H4 (cell line): ENCODE data around the gene SOHLH1. TPM values are rescaled to one million over a fixed set of nuclear protein-coding genes. Genes with fewer than 3 reads are reported as not detected.
A peak's percentile ranks its signal among the peaks of the same experiment; 100 is the strongest.

Experiments used
- DNase-seq: peaks from one replicate; pipeline ENCODE4 v3.0.0-alpha.2; 2015; ENCODE audit warnings: low spot score
- total RNA-seq: library from RNA; depleted of rRNA; stranded (reverse); fragments of >200 nt; shearing (Covaris generic); gene quantifications from 2 replicates; pipeline ENCODE4 v1.2.3, GENCODE V29; 2014

The SOHLH1 gene
- total RNA-seq, 1 experiment from 2014 or later, result not detected

- no peak for DNase-seq
Observed at GRCh38 chr9:135729480-135729879, 30.2 kb upstream of the SOHLH1 start.

DNA sequence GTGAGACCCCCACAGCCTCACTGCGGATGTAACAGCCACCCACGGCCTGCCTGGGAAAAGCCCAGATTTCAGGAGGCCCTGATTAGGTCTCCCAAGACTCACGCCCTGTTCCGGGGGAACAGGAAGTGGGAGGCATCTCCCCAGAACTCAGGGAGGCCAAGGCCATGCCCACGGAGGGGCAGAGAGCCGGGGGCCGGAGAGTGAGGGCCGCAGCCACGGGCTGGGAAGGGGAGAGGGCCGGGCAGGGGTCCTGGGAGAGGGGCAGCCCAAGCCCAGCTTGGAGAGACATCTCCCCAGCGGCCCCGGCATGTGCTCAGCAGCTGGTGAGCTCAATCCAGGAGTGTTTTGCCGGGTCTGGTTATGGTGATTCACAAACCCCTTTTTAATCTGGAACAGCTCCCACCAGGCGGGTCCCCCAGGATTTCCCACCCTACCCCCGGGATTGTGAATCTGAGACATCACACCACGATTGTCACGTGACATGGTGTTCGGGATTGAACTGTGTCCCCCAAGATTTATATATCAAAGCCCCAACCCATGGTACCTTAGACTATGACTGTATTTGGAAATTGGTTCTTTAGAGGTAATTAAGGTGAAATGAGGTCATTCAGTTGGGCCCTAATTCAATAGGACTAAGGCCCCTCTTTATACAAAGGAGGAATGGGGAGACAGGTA lies 29.3 kb upstream of the SOHLH1 start:
- no peak for DNase-seq

DNA sequence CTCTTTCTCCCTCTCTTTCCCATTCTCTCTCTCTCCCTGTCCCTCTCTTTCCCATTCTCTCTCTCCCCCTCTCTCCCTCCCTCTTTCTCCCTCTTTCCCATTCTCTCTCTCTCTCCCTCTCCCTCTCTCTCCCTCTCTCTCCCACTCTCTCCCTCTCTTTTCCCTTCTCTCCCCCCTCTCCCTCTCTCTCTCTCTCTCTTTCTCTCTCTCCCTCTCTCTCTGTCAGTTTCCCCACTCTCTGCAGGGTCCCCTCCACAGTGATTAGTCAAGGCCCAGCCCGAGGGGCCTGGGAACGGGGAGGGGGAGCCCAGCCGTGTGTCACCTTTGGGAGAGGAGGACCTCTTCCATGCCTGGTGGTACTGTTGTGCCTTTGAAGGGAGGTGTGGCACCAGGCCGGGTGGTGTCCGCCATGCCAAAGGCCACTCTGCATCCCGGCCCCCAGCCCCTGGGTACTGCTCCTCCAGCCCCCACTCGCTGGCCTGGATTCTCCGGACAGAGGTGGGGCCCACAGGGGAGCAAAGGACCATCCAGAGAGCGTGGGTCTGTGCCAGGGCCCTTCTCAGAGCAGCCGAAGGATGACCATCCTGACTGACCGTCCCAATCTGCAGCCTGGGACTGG lies 28.1 kb upstream of the SOHLH1 start:
- DNase-seq, result no peak

- no peak for DNase-seq
Observed at GRCh38 chr9:135726138-135726853, 27.0 kb upstream of the SOHLH1 start.

DNA sequence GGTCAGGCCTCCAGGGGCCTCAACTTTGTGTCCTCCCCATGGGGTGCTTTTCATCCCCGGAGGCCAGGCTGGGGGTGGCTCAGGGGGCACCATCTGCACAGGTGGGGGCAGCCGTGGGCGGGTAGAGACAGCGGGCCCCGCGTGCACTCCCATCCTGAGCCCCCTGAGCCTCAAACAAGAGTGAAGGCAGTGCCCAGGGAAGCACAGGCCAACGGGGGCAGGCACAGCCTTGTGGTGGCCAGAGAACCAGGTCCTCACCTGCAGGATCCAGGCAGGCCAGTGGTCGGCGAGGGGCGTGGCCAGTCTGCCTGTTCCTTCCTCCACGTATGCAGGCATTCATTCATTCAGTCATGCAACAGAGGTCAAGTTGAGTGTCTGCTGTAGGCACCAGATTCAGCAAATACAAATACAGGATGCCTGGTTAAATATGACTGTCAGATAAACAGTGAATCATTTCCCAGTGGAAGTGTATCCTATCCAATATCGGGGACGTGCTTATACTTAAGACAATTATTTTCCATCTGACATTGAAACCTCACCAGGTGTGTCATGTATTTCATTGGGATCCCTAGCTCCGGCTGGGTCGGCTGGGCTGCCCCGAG lies 25.0 kb upstream of the SOHLH1 start:
- no peak for DNase-seq

GRCh38 chr9:135722365-135722764 lies 23.1 kb upstream of the SOHLH1 start:
- DNase-seq, result no peak

- DNase-seq, result no peak
Observed at GRCh38 chr9:135719472-135719871, 20.2 kb upstream of the SOHLH1 start.

GRCh38 chr9:135718616-135719015 lies 19.3 kb upstream of the SOHLH1 start:
- DNase-seq, result peak; percentile 62

- no peak for DNase-seq
Observed at GRCh38 chr9:135717410-135717809, 18.1 kb upstream of the SOHLH1 start.

GRCh38 chr9:135716045-135716444 lies 16.8 kb upstream of the SOHLH1 start:
- DNase-seq, result no peak

DNA sequence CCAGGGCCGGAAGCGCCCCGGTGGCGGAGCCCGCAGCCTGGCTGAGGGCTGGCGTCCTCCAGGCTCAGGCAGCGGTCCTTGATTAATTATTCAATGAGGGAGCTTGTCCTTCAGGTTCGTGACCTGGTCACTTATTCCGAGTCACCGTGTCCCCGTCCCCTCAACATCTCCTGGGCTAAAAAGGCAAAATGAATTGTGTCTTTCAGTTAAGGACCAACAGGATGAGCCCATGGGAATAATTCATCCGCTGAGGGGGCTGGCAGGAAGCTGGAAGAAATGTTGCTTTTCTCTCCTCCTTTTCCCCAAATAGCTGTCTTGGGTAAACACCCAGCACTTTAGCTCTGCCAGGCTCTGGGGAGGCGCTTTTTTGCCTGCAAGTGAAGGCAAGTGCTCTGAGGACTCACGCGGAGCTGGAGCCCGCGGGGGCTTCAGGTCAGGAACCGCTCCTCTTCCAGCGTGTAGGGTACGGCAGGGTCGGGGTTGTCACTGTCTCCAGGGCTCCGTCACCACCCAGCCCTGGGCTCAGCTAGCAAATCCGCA lies 15.8 kb upstream of the SOHLH1 start:
- DNase-seq, result no peak

DNA sequence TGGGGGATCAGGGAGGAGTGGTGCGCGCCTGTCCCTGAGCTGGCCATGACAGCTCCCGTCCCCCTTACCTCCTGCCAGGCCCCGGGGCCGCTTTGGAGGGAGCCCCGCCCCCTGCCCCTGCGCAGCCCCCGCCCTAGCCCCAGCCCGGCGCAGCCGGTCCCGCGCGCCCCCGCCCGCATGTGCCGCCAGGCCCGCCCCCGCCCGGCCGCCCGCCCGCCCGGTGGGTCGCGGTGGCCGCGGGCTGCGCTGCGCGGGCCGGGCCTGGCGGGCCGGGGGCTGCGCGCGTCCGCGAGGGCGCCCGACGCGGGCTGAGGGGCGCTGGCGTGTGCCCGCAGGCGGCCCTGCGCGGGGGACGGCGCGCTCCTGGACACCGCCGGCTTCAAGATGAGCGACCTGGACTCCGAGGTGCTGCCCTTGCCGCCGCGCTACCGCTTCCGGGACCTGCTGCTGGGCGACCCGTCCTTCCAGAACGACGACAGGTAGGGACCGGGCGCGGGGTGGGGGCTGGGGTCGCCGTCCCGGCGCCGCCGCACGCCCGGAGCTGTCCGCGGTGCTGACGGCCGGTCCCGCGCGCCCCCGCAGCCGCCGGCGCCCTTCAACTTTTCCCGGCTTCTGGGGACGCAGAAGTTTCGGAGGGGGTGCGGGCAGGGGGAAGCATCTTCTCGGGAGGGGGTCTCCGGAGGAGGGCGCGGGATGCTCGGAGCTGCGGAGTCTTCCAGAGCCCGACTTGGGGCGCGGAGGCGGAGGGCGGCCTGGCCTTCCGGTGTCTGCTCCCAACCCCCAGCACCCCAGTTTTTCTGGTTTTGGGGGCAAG lies 15.2 kb upstream of the SOHLH1 start:
- no peak for DNase-seq

GRCh38 chr9:135712613-135713295 lies 13.5 kb upstream of the SOHLH1 start:
- no peak for DNase-seq

DNA sequence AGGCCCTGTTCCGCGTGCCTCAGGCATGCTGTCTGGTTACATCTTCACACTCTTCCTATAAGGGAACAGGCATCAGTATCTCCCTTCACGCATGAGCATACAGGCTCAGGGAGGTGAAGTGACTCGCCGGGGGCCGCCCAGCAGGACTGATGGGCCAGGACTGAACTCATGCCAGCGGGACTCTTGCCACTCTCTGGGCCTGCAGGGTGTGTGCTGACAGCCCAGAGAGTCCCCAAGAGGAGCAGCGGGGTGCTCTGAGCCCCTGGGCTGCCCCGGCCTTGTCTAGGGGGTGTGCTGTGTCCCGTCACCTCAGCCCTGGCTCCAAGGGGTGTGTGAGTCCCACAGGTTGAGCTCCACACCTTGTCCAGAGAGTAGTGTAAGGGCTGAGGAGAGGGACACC lies 12.6 kb upstream of the SOHLH1 start:
- DNase-seq, result no peak

DNA sequence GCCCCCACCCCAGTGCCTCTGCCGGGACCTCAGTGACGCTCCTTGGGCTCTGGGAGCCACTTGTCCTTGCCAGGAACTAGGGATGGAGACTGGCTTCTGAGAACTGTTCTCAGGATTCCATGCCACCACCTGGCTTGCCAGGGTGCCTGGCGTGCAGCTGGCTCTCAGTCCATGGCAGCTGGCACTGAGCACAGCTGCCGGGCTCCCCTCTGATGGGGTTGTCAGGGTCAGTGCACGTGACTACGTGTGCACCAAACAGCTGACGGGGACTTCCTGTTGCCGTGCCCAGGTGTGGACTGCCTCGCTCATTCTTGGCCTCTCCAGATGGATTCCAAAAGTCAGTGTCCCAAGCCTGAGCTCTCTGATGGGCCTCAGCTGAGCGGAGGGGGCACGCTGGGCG lies 12.1 kb upstream of the SOHLH1 start:
- DNase-seq, result no peak

DNA sequence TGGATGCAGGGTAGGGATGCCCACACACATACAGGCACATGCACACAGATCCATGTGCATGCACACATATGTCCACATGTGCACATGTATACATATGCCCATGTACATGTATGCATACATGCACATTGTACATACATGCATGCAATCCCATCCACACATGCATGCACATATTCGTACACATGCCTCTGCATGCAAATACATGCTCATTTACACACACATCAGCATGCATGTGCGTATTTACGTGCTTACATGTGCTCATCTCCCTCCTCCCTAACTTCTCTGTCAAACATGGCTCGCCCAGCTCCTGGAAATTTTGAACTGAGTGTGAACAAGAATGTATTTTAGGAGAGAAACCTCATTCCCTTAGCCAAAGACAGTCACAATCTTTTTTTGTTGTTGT lies 8.9 kb upstream of the SOHLH1 start:
- no peak for DNase-seq

- DNase-seq, result no peak
Observed at GRCh38 chr9:135707252-135708138, 8.2 kb upstream of the SOHLH1 start.

DNA sequence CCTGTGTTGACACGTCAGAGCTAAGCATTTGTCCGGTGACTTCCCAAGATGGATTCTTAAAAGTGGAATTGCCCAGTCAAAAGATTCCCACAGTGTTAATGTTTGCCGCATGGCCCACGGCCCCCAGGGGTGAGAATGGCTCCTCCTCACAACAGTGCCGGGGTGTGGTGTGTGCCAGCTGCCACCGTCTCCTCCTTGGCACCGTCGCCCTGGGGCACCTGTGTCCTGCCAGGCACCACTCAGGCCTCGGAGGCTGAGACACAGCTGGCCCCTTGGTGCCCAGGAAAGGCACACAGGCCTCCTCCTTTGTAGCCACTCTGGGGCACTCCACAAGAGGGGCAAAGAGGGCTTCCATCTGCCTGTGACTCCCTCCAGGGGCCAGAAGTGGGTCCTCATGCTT lies 7.0 kb upstream of the SOHLH1 start:
- no peak for DNase-seq

- no peak for DNase-seq
Observed at GRCh38 chr9:135705376-135705775, 6.1 kb upstream of the SOHLH1 start.

GRCh38 chr9:135704483-135704882 lies 5.2 kb upstream of the SOHLH1 start:
- DNase-seq, result no peak
